ENCODE data around the gene TUBB2B. TPM values are rescaled to one million over a fixed set of nuclear protein-coding genes. Genes with fewer than 3 reads are reported as not detected.
A peak's percentile ranks its signal among the peaks of the same experiment; 100 is the strongest.

Gene TUBB2B
- total and polyA plus RNA-seq, 9 of the 15 experiments (the other 6 are each of a cell fraction or from before 2014, with no cell fraction given): 0.11 to 9.7 (median 4.6) TPM

- TF ChIP-seq ZNF174 (CRISPR knock-in tag; IDR thresholded peaks at IDR 0.05): no peak
- 0 out of 2 replicates have a peak, but pooled peaks have one; percentile 39 for TF ChIP-seq ARID2 (IDR thresholded peaks at IDR 0.05)
- peak in 1 of 2 experiments; percentile 39; a peak in 1 of 4 replicates for TF ChIP-seq TEAD1 (CRISPR knock-in tag; IDR thresholded peaks at IDR 0.05)
- no peak for TF ChIP-seq TRIM28 (IDR thresholded peaks at IDR 0.05)
- TF ChIP-seq KDM1A (IDR thresholded peaks at IDR 0.05): peak in 1 of 2 experiments; percentile 28; a peak in 1 of 4 replicates
- TF ChIP-seq, protein P1, sequence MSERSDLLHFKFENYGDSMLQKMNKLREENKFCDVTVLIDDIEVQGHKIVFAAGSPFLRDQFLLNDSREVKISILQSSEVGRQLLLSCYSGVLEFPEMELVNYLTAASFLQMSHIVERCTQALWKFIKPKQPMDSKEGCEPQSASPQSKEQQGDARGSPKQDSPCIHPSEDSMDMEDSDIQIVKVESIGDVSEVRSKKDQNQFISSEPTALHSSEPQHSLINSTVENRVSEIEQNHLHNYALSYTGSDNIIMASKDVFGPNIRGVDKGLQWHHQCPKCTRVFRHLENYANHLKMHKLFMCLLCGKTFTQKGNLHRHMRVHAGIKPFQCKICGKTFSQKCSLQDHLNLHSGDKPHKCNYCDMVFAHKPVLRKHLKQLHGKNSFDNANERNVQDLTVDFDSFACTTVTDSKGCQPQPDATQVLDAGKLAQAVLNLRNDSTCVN (CRISPR knock-in tag; IDR thresholded peaks at IDR 0.05): no peak
- no peak for TF ChIP-seq THRA (IDR thresholded peaks at IDR 0.05)
- TF ChIP-seq NR1H2 (CRISPR knock-in tag; IDR thresholded peaks at IDR 0.05): no peak
- no peak for TF ChIP-seq ZNF146 (CRISPR knock-in tag; IDR thresholded peaks at IDR 0.05; ENCODE audit: unreplicated experiment)
- TF ChIP-seq DPF2 (IDR thresholded peaks at IDR 0.05): peak; percentile 89
- TF ChIP-seq SPI1 (IDR thresholded peaks at IDR 0.05; ENCODE audit: borderline replicate concordance, low read depth, low read length): no peak
- TF ChIP-seq, protein P2, sequence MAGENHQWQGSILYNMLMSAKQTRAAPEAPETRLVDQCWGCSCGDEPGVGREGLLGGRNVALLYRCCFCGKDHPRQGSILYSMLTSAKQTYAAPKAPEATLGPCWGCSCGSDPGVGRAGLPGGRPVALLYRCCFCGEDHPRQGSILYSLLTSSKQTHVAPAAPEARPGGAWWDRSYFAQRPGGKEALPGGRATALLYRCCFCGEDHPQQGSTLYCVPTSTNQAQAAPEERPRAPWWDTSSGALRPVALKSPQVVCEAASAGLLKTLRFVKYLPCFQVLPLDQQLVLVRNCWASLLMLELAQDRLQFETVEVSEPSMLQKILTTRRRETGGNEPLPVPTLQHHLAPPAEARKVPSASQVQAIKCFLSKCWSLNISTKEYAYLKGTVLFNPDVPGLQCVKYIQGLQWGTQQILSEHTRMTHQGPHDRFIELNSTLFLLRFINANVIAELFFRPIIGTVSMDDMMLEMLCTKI (IDR thresholded peaks at IDR 0.05; ENCODE audit: partially characterized antibody): no peak
- no peak for TF ChIP-seq KLF10 (CRISPR knock-in tag; IDR thresholded peaks at IDR 0.05)
- no peak for TF ChIP-seq STAG1 (CRISPR knock-in tag; IDR thresholded peaks at IDR 0.05; ENCODE audit: borderline replicate concordance)
- no peak for TF ChIP-seq HMGXB4 (CRISPR knock-in tag; IDR thresholded peaks at IDR 0.05)
- TF ChIP-seq SOX6 (IDR thresholded peaks at IDR 0.05): no peak; the same call in none of the 2 replicates
- no peak for TF ChIP-seq FOXA3 (CRISPR knock-in tag; conservative IDR thresholded peaks at IDR 0.05 in 1 of 2, IDR thresholded peaks at IDR 0.05 in 1 of 2)
- peak; percentile 31 for TF ChIP-seq ZFP36 (IDR thresholded peaks at IDR 0.05; ENCODE audit: low read depth, low read length, partially characterized antibody)
- no peak for TF ChIP-seq POLR3G (IDR thresholded peaks at IDR 0.05; ENCODE audit: extremely low read depth, insufficient read length, insufficient replicate concordance)
- peak; percentile 4; the same call in 1 of the 2 replicates for TF ChIP-seq TAL1 (IDR thresholded peaks at IDR 0.05)
- TF ChIP-seq RBM17 (IDR thresholded peaks at IDR 0.05; ENCODE audit: borderline replicate concordance, low read depth, low read length): no peak
- TF ChIP-seq ZNF224 (CRISPR knock-in tag; IDR thresholded peaks at IDR 0.05): no peak
- no peak for TF ChIP-seq NONO (IDR thresholded peaks at IDR 0.05; ENCODE audit: low read depth in 2 of 2, low read length in 1 of 2)
- peak; percentile 76 for TF ChIP-seq TAF9B (IDR thresholded peaks at IDR 0.05; ENCODE audit: partially characterized antibody)
These were observed 18.1 kb downstream of the TUBB2B start (continued) for GRCh38 chr6:3209114-3210023.
